Activated CD4-positive, CD25-positive, alpha-beta regulatory T cell treated with anti-CD3 and anti-CD28 coated beads, Interleukin-2, amount 50 U/mL, for 24 hours (primary cell): ENCODE data around the gene HOXB3.

Experiments
- ATAC-seq, 2 donors: fragments of 150-1000 bp; cut with Tn5 transposase; one replicate each; pipeline ENCODE4 v1.10.0; 2021; ENCODE audit warnings: mild to moderate bottlenecking in 1 of 2, moderate library complexity in 1 of 2

HOXB3 gene

DNA sequence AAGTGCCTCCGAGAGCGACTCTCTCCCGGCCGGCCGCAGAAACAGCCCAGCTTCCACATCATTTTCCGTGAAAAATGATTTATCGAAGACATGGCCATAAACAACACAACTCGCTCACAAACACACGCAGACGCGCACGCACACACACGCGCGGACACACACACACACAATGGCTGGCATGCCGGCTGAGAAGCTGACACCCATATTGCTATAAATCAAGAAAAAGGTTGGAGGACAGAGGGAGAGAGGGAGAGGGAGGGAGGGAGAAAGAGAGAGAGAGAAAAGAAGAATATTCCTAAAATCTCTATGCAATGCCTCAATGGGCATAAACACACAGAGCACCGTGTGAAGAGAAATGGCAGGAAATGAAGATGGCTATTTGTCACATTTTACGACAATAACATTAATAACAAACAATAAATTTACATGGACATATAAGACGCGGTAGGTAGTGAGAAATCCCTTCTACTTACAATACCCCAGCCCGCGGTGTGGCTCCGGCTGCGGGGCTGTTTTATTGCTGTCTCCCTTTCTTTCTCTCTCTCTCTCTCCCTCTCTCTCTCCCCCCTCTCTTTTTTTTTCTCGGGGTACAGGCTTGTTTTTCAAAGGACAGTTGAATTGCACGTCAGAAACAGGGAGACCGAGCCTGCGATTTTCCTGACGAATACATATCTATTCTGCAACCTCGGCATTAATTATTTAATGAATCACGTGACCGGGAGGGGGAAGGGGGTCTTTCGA, 21.4 kb downstream of the HOXB3 start:
- no peak for ATAC-seq

DNA sequence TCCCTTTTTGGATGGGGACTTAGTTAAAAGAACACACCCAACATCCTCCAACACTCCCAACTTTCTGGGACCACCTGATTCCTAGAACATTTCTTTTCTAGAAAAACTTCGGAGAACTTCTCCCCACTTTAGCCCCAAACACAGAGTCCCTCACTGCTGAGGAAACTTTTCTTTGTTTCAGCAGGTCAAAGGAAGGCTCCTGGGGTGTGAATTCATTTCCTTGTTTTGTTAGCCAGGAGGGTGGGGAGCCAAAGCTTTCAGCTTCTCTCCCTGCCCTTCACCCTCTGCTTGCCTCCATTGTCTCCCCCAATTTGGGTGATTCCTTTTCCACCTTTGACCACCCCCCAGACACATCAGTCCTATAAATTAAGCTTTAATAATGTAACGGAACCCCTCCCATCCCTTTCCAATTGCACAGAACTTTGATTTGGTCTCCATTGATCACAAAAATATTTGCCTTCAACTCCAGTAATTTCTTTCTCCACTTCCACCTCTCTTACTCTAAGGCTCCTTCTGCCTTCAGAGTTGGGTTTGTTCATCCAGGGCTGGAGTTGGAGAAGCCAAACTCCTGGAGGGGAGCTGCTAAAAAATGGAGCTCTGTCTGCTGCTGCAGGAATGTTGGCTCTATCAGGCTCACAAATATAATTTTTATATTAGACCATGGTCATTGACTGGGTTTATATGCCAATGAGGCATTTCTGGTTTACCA, 22.2 kb downstream of the HOXB3 start:
- ATAC-seq = no peak

DNA sequence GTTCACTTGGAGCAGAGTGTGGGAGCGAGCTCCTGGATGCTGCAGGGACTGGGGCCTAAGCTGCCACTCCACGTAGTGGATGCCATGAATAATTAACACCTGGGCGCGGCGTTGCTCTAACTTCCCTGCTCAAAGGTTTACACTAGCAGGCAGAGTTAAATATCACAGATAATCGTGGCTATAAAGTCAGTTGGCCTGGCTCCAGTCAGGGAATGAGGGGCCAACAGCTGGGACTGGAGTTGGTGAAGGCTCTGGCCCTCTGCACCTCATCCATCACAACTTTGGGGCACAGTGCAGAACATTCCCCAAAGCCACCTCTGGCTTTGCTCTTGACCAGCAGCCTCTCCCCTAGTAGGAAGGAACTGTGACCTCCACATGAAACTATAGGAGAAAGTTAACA, 22.8 kb downstream of the HOXB3 start:
- no peak for ATAC-seq

DNA sequence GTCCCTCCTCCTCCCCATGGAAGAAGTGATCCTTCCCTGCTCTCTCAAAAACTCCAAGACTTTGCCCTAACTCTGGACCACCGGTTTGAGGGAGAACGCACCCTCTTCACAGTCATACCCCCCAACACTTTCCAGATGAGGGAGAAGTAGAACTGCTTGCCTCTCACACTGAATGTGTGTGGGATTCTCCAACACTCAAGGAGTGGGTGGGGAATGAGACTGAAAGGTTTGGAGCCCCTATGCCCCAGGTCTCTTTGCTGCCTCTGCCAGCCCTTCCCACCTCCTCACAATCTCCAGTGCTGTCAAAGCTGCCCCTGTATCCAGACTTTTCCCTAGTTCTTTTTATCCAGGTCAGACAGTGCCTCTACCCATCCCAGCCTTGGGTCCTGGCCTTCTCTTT, 23.3 kb downstream of the HOXB3 start:
- ATAC-seq = no peak

DNA sequence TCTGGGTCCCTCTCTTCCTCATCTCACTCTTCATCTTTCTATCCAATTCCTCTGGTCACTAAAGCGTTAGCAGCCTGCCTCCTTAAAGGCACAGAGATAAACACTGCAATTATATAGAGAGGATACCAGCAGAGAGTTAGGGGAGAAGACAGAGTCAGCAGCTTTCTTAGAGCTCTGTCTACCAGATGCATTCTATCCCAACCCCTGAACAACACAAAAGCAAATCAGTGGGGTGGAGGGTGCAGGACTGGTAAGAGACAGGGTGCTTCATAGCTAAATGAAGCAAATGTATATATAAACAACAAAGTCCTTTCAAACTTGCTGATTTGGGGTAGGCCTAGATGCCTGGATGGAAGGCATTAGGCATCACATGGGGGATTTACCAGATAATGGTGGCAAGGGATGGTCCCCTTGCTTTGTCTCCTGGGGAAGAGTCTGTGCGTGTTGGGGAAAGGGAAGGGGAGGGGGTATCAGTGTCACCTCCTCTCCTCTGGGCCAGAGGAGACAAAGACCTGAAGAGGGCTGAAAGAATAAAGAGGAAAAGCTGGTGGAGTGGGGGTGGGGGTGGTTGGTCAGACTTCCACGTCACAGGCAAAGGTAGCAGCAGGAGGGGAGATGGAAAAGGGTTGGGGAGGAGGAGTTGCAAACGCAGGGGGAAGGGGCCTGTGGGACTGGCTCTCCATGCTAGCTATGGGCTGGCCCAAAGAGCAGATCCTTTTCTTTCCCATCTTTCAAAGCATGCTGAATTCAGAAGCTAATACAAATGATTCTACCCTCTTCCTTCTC, 23.9 kb downstream of the HOXB3 start:
- no peak for ATAC-seq

DNA sequence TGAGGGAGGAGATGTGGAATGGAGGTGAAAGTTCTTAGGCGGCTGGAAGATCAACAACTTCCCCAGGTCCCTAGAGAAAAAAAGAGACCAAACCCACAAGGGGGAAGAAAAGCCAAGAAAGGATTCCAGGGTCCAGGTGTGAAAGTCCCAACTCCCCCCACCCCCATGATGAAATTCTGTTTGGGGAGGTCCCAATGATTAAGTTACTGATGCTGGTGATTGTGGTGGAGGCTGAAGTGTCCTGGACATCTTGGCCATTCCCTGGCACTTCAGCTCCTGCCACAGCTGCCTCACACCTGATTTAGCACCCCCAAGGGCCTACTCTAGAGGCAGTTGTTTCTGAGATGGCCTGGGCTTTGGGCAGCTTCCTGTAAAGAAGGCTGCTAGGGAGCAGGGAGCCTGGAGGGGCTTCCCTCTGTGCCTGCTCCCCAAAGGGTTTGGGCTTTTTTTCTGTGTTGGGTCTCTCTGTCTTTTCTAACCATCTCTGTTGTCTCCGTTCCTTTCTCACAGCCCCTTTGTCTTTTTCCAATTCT, 25.0 kb downstream of the HOXB3 start:
- ATAC-seq = no peak

DNA sequence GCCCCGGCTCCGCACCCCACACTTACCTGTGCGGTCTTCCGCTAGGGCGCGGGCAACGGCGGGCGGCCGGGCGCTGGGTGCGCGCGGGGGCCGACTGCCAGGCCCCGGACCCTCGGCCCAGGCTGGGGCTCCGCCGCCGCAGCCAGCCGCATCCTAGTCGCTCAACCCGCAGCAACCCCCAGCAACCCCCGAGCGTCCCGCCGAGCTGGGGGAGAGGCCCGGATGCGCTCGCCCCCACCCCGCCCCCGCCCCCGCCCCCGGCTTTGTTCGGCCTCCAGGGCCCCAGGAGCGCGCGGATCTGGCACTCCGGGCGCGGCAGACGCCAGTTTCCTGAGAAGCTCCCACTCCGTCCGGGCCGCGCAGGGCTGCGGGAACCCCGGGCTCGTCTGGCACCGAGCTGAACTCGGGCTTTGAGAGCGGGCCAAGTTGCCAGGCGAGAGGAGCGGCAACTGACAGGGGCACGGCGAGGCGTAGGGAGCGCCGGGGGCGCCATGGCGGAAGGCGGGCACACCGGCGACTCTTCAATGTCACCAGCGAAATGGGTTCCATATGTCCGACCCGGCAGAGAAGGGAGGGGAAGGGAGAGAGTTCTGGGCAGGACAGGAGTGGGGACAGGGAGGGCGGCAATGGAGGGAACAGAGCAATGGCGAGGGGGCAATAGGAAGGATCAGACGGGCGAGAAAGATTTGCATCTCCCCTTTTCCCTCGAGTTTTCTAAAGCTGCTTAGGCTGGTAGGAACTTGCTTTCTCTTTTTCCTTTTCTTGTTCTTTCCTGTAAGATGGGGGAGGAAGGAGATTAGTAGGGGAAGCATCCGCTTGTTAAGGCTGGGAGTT, 25.6 kb downstream of the HOXB3 start:
- ATAC-seq = no peak

DNA sequence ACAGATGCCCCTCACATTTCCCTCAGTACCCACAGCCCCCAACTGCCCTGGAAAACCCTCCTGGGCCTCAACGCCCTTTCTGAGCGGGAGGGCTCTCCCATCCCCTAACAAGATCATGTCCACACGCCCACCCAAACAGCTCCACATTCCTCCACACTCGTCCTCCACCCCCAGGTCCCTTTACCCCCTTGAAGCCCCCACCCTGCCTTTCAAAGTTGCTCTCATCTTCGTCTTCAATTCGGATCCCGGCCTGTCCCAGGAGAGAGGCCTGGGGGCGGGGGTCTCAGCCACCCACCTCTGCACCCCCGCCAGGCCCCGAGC, 26.2 kb downstream of the HOXB3 start:
- no peak for ATAC-seq

DNA sequence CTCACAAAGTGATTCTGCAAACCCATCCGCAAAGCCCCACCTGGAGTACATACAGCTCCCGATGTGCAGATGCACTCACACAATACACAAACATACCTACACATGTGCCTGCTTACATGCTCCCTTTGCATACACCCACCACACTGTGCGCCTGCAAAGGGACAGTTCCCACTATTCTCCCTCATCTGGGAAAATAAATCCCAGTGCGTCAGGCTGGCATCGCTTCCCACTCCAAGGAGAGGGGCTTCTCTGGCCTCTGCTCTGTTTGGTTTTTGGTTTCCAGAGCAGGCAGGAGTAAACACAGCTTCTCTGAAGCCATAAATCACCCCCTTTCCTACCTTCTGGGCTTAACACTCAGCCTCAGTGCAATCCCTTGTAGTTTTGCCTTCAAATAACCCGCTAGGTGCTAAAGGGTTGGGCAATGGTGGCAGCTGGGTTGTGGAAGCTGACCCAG, 26.6 kb downstream of the HOXB3 start:
- no peak for ATAC-seq

DNA sequence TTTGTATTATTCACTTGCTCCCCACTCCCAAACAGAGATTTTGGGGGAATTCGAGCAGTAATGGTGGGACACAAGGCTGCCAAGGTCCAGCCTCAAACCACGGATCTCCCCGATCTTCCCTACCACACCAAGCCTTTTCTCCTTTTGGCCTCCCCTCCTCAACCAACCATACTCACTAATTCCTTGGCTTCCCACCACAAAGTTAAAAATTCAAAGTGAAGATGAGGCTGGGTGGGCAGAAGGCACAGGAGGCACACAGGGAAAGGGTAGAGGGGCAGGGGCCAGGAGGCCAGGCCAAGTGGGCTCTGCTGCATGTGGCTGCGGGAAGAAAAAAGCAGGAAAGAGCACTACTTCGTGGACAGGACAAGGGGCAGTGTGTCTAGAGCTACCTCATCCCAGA, 27.1 kb downstream of the HOXB3 start:
- no peak for ATAC-seq

DNA sequence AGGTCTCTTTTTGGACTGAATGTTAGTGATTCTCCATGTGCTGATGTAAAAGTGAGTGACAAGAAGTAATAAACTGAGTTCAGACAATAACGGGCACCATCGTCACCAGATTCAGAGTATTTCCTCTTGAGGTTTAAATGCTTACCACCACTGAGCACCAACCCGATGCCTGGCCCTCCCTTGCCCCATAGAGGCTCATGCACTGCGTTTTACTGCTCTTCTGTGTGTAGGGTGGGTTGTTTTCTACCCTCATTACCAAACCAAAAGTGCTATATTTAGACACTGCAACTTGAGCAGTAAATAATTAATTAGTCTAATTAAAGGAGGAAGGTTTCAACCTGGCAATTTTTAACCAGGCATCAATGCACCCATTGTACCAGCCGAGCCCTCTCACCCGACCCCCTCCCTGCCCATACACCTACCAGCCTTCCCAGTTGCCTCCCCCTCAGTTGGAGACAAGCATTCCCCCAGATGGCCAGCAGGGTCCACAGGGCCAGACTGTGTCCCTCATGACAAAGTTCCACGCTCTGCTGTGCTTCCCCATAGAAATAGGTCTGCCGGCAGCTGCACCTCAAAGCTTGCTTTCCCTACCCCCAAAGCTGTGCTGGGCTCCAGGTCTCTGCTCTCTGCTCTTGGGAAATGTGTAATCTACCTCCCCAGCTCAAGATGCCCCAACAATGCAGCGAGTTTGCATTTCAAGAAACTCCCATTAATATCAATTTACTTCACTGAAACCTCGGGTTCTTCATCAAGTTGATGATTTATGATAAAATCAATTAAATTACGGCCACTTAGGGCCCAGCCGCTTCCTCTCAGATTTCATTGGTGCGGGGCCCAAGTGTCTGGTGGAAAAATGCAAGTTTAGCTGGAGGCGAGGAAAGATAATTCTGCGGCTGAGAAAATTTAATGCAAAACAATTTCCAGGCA, 27.9 kb downstream of the HOXB3 start:
- ATAC-seq = peak in 1 of 2 donors; percentile 36

DNA sequence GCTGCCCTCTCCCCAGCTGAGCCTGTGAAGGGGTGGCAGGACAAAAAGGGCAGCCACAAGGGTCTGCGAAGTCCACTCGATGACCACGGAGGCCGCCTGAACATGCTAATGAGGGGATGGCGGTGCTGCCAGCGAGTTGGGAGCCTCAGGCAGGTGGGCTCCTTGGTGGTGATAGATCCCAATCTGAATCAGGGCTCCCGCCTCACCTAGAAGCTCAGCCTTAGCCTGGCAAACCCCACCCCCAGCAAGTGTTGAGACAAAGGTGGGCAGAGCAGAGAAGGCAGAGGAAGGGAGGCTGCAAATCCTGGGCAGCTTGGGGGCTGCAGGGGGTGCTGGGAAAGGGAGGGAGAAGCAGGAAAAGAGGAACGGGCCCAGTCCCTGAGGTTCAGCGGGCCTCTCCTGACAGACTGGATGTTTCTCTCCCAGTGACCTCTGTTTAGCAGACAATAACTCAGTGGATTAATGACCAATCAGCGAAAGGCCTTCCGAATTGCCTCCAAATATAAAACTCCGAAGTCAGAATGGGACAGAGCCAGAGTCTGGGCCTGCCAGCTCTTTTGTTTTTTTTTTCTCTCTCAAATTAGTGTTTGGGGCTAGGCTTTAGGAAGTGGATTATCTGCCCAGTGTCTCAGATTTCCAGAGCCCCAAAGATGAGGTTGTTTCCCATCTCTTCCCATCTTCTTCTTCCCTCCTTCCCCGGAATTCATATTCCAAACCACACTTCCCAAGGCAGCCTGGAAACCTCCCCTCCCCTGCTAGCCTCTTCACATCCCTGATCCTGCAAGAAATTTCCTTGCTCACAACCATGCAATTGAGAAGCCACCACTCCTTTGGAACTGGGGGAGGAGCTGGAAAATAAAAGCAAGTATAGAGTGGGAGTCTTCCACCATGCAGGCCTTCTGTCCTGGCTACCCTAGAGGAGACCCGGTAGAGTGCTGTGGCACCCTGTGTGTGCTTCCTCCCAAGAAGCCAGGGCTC, 29.9 kb downstream of the HOXB3 start:
- no peak for ATAC-seq

DNA sequence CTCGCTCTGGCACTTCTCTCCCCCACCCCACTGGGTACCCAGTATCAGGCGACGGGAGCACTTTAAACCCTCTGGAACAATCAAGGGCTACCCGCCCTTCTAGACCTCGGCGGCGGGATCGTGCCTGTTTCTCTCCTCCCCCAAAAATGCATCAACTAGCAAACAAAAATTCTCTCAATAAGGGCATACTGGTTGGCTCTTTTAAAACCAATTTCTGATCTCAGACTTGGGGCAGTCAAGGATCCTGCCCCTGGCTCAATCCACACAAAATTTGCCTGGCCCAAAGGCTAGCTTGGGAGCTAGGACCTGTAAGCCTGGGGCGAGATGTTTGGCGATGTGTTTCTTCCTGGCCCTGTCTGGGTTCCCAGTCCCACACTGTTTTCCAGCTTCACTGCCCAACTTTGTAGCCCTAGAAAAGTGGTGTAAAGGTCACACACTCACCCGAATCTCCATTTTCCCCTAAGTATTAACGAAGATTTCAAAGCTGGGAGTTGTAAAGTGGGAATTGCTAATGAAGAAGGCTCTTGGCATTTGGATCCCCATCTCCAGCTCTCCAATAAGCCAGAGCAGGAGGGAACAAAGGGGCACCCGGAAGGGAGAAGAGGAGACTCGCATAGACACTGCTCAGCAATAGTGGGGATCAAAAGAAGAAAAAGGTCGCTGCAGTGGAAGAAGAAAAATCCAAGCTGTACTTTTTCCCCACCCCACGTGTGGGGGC, 30.8 kb downstream of the HOXB3 start:
- ATAC-seq = no peak

DNA sequence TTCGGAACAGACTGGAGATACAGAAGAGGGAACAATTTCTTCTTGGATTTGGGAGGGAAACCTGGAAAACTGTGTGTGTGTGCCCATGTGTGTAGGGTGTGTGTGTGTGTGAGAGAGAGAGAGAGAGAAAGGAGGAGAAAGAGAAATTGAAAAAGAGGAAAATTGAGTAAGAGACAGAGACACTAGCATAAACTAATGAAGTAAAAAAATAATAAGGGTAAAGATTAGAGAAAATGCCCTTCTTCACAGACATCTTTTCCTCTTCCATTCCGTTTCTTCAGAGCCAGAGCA, 31.3 kb downstream of the HOXB3 start:
- no peak for ATAC-seq

DNA sequence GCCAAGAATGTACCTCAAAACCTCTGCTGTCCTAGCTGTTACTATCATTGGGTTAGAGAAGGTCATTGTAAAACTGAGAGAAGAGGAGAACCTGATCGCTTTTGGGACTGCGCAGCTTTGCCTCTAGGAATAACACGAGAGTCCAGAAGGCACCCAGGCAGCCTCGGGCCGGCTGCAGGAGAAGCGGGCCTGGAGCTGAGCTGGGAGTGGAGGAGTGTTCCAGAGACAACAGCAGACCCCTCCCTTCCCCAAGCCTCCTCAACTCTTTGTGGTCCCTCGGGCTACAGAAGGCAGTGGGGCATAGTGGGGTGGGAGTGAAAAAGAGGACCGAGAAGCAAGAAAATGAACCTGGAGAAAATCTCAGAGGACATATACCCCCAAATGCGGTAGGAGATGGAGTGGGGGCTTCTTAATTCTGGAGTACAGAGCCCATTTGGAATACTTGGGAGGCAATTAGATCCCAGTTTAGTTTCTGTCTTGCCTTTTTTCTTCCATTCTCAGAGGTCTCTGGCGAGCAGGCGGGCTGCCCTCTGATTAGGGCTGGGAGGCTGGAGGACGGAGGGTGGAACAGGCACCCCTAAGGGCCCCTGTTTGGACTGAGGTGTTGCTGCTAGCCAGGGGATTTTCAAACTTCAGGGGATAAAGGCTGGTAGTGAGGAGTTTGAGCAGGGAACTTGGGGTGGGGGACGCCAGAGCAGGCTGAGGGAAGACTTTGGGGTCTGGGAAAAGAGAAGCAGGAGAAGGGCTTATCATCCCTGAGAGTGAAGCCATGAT, 31.8 kb downstream of the HOXB3 start:
- ATAC-seq = no peak

DNA sequence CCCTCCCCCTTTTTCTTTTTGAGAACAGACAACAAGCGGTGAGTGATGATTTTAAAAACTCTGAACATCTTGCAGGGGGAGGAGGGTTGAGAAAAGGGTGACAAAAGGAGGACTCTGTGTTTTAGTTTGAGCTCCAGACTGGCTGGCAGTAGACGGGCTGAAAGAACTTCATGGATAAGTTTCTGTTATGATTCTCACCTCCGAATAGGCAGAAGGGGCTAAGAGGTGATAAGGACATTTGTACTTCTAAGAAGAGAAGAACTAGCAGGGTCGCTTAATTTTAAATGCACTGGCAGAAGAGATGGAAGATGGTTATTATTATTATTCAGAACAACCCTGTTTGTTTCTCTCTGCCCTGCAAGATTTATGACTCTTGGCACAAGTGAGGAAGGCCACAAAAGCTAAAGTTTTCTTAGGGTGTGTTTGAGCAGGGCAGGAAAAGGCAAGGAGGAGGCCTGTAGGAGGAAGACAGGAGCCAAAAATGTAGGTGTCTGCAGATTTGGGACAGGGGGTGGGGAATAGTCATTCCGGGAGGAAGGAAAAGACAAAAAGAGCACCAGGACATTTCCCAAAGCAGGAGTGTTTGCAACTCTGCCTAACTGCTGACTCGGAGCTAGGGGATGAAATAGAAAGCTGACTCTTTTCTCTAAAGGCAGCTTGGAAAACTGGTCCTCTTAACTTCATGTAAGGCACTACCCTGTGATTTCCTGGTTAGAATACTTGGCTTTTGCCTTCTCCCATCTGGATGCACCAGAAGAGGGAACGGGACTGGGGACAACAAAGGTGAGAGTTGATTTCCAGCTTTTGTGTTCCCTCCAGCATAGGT, 33.3 kb downstream of the HOXB3 start:
- no peak for ATAC-seq

DNA sequence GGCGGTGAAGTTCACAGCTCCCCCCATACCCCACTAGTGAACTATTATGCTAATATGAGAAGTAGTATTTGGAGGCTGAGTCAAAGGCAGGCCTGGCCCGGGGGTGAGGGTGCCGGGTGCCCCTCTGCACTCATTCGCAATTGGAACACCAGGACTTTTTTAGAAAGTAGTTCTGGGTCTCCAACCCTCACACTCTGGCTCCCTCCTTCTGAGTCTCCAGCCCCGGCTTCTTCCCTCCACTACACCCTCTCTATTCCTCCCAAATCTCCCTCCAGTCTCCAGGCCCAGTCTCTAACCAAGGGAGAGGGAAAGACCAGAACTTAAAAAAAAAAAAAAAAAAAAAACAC, 33.8 kb downstream of the HOXB3 start:
- ATAC-seq = no peak
